ENCODE results near the gene MAB21L3. TPM values are rescaled to one million over a fixed set of nuclear protein-coding genes. Genes with fewer than 3 reads are reported as not detected.

The MAB21L3 gene
- total RNA-seq, 4 donors from 2014 or later: 9.7 to 26.6 (median 20.7) TPM

DNA sequence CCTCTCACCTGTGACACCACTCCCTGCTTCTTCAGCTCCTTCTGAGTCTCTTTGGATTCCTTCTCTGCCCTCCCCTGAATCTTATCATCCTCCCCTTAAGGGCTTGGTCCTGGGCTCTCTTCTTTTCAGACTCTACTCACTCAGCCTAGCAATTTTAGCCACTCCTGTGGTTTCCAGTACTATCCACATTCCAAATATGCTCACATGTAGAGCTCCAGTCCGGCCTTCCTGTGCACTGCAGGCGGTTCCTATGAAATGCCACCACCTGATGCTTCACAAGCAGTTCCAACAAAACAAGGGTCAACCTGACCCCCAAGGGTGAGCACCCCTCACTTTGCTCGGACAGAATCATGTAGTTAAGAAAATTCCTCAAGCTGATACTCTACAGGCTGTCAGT is 35.9 kb downstream of the MAB21L3 start:
- Histone ChIP-seq H3K9me3 (no peaks in the 10 kb centered on the region), H3K27me3 (no peaks in the 10 kb centered on the region), H3K36me3 (no peaks in the 10 kb centered on the region), H3K4me1 (peaks cover 16% of the 10 kb centered on the region), H3K27ac (no peak overlapping the region), H3K4me3 (no peak overlapping the region)
- DNase-seq (ENCODE audit: low spot score in 2 of 2): no peak
- TF ChIP-seq POLR2A (IDR thresholded peaks at IDR 0.05): no peak
- TF ChIP-seq, protein P1, sequence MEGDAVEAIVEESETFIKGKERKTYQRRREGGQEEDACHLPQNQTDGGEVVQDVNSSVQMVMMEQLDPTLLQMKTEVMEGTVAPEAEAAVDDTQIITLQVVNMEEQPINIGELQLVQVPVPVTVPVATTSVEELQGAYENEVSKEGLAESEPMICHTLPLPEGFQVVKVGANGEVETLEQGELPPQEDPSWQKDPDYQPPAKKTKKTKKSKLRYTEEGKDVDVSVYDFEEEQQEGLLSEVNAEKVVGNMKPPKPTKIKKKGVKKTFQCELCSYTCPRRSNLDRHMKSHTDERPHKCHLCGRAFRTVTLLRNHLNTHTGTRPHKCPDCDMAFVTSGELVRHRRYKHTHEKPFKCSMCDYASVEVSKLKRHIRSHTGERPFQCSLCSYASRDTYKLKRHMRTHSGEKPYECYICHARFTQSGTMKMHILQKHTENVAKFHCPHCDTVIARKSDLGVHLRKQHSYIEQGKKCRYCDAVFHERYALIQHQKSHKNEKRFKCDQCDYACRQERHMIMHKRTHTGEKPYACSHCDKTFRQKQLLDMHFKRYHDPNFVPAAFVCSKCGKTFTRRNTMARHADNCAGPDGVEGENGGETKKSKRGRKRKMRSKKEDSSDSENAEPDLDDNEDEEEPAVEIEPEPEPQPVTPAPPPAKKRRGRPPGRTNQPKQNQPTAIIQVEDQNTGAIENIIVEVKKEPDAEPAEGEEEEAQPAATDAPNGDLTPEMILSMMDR (IDR thresholded peaks at IDR 0.05): no peak
- no peak for TF ChIP-seq EP300 (IDR thresholded peaks at IDR 0.05)
- TF ChIP-seq POLR2AphosphoS5 (IDR thresholded peaks at IDR 0.05): no peak
- 85% methylated on average over 3 of the region's 3 CpGs for WGBS

DNA sequence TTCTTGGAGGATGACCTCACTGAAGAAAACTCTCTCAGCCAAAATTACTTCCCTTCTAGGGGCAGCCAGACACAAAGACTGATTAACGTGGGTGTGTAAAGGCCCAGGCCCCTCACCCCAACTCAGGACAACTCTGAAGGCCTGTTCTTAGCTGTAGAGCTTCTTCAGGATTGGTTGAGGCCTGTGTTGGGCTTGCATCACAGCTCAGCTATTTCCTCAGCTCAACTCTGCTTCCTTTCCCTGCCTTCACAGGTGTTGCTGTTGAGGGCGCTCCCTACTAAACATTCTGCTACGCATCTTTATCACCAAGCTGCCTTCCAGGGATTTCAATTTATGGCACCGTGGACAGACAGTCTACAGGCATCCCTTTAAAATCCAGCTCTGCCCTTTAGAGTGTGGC is 36.8 kb downstream of the MAB21L3 start:
- Histone ChIP-seq H3K27me3 (no peaks in the 10 kb centered on the region), H3K4me1 (peaks cover 19% of the 10 kb centered on the region), H3K4me3 (no peak overlapping the region), H3K9me3 (no peaks in the 10 kb centered on the region), H3K27ac (no peak overlapping the region), H3K36me3 (no peaks in the 10 kb centered on the region)
- 64% methylated on average over 4 of the region's 4 CpGs for WGBS
- no peak for TF ChIP-seq EP300 (IDR thresholded peaks at IDR 0.05)
- TF ChIP-seq, protein P1 (IDR thresholded peaks at IDR 0.05): no peak
- no peak for TF ChIP-seq POLR2AphosphoS5 (IDR thresholded peaks at IDR 0.05)
- TF ChIP-seq POLR2A (IDR thresholded peaks at IDR 0.05): no peak
- no peak for DNase-seq (ENCODE audit: low spot score in 2 of 2)

DNA sequence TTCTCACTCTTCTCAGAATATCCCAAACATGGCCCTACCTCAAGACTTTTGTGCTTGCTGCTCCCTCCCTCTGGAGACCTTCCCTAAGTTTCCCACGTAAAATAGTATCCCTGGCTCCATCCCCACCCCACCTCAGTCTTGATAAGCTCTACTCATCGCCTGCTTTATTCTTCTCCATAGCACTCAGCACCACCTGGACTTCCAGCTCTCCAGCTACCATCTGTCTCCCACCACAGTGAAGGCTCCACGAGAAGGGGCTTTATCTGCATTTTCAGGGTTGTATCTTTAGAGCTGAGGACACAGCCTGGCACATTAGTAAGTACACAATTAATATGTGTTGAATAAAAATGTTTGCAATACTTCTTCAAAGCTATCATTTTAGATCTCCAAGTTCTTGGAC is 37.8 kb downstream of the MAB21L3 start:
- no peak overlapping the region for H3K27ac ChIP-seq
- H3K27me3 ChIP-seq: no peaks in the 10 kb centered on the region
- H3K4me1 ChIP-seq: peaks cover 19% of the 10 kb centered on the region
- no peaks in the 10 kb centered on the region for H3K36me3 ChIP-seq
- no peak for DNase-seq (ENCODE audit: low spot score in 2 of 2)
- no peak overlapping the region for H3K4me3 ChIP-seq
- no peaks in the 10 kb centered on the region for H3K9me3 ChIP-seq
- TF ChIP-seq POLR2AphosphoS5 (IDR thresholded peaks at IDR 0.05): no peak
- TF ChIP-seq, protein P1 (IDR thresholded peaks at IDR 0.05): no peak
- no peak for TF ChIP-seq EP300 (IDR thresholded peaks at IDR 0.05)
- no peak for TF ChIP-seq POLR2A (IDR thresholded peaks at IDR 0.05)
- WGBS: 89% methylated on average over 3 of the region's 3 CpGs

DNA sequence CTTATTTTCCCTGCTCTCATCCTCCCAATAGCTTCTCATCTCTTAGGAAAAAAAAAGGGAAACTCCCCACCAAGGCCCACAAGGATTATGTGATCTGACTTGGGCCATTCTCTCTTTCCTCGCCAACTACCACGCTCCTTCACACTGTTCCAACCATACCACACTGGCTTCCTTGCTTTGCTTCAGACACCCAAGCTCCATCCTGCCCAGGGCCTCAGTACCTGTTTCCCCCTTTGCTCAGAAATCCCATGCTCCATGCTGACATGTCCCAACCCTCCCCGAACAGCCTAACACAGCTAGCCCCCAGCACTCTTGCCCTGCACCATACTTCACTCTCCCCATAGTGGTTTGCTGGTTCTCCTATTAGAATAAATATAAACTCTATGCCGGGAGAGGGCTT is 39.2 kb downstream of the MAB21L3 start:
- Histone ChIP-seq H3K9me3 (no peaks in the 10 kb centered on the region), H3K27ac (no peak overlapping the region), H3K36me3 (no peaks in the 10 kb centered on the region), H3K4me1 (peaks cover 19% of the 10 kb centered on the region), H3K27me3 (no peaks in the 10 kb centered on the region), H3K4me3 (no peak overlapping the region)
- no peak for DNase-seq (ENCODE audit: low spot score in 2 of 2)
- TF ChIP-seq POLR2A (IDR thresholded peaks at IDR 0.05): no peak
- TF ChIP-seq, protein P1 (IDR thresholded peaks at IDR 0.05): no peak
- 92% methylated on average over 4 of the region's 4 CpGs for WGBS

DNA sequence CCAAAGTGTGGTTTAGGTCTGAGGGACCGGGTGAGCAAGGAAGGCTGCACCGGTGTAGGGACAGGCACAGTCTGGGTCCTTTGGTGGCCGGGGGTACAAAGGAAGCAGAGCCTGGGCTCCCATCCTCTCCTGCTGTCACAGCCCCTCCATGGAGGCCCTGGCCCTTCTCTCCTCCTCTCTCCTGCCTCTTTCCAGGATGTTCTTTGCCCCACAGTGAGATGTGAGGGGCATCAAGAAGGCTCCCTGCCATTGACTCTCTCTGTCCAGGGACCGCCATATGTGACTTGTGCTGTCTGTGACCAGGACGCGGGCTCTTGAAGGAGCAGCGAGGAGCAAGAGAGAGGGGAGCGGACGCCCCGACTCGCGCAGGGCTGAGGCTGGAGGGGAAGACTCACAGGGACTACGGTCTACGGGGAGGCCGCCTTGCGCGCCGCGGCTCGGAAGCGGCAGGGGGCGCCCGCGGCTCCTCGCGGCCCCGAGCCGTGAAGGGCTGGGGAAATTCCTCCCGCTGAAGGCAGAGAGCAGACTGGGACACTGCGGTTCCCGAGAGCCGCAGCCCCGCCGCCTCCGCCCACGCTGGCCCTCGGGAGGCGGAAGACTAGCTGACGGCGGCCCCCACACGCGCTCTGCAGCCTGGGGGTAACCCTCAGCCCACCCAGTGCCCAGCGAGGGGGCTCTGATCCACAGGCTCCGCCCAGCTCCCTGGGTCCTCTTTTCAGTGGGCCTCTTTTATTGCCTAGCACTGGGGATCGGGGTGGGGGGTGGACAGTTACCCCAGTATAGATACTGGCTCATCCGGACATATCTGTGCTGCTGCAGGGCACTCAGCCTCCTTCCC is 40.8 kb downstream of the MAB21L3 start:
- Histone ChIP-seq H3K27me3 (no peaks in the 10 kb centered on the region), H3K27ac (peak overlapping the region; percentile 30), H3K9me3 (no peaks in the 10 kb centered on the region), H3K4me3 (peak overlapping the region; percentile 38), H3K36me3 (no peaks in the 10 kb centered on the region), H3K4me1 (peaks cover 19% of the 10 kb centered on the region)
- DNase-seq (ENCODE audit: low spot score in 2 of 2): peak; percentile 79 to 87
- 32% methylated on average over 9 of the region's 46 CpGs for WGBS
- TF ChIP-seq POLR2AphosphoS5 (IDR thresholded peaks at IDR 0.05) (peak in 2 of 3 donors; percentile 40), EP300 (IDR thresholded peaks at IDR 0.05) (no peak), POLR2A (IDR thresholded peaks at IDR 0.05) (no peak)
- TF ChIP-seq, protein P1 (IDR thresholded peaks at IDR 0.05): peak; percentile 62 to 98

Data from suprapubic skin (tissue), 4 donors.